ENCODE measurements around the gene GPR83. TPM values are rescaled to one million over a fixed set of nuclear protein-coding genes. Genes with fewer than 3 reads are reported as not detected.
A peak's percentile ranks its signal among the peaks of the same experiment; 100 is the strongest.

Gene GPR83
- 0.08 TPM in 1 of 2 replicates, not detected in the other for total RNA-seq
- 0.39 TPM in 1 of 2 replicates, not detected in the other for polyA plus RNA-seq

GRCh38 chr11:94400839-94401772 is at the start of gene GPR83:
TSS of gene GPR83 (minus strand) at chr11:94401419. CDS start at chr11:94401247, 172 bp downstream.
- H3K4me3 ChIP-seq, result peak within 1 kb of the TSS; percentile 52
- TF ChIP-seq CTCF (IDR thresholded peaks at IDR 0.05; ENCODE audit: poor library complexity) (no peak), EZH2phosphoT487 (IDR thresholded peaks at IDR 0.05; ENCODE audit: low read depth, severe bottlenecking, unreplicated experiment) (no peak), EZH2 (IDR thresholded peaks at IDR 0.05; ENCODE audit: borderline replicate concordance) (peak; percentile 38)
- H3K4me2 ChIP-seq, result peak within 1 kb of the TSS; percentile 97
- no peaks in the 10 kb centered on the region for H3K9me2 ChIP-seq (replicated peaks; ENCODE audit: insufficient read depth)
- peak within 1 kb of the TSS; percentile 52 for H2AFZ ChIP-seq
- H3K9me3 ChIP-seq (ENCODE audit: low read depth), result no peaks in the 10 kb centered on the region
- peak; percentile 29 for DNase-seq (ENCODE audit: low spot score)
- no peaks in the 10 kb centered on the region for H3K79me2 ChIP-seq
- no peaks in the 10 kb centered on the region for H4K20me1 ChIP-seq (ENCODE audit: insufficient read depth, poor library complexity, severe bottlenecking)
- no peaks in the 10 kb centered on the region for H3K36me3 ChIP-seq (replicated peaks; ENCODE audit: insufficient read depth, low read depth)
- no peak within 1 kb of the TSS for H3K27ac ChIP-seq
- H3K27me3 ChIP-seq, result peaks cover 43% of the 10 kb centered on the region
- WGBS (ENCODE audit: low lambda C conversion rate, missing lambda C conversion rate), result 7% methylated on average over 55 of the region's 73 CpGs
- peaks cover 4% of the 10 kb centered on the region for H3K4me1 ChIP-seq (ENCODE audit: insufficient read depth)

DNA sequence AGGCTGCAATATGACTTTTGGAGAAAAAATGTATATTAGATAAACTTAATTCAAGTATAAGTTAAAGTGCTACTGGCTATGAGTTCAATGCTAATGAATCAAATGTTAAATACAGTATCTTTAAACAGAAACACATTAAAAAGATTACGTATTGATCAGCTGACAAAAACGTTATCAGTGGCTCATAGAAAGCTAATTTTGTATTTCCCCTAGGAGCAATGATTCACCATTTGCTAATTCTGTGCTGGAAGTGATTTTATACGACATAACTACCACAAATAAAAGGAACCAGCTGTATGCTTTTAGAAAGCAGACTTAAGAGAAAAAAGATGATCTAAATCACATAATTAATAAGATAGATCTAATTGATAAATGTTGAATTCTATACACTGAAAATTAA is 48.8 kb upstream of the GPR83 start:
- Histone ChIP-seq H3K4me1 (ENCODE audit: insufficient read depth) (no peaks in the 10 kb centered on the region), H3K9me3 (ENCODE audit: low read depth) (no peaks in the 10 kb centered on the region), H3K9me2 (replicated peaks; ENCODE audit: insufficient read depth) (no peaks in the 10 kb centered on the region), H3K36me3 (replicated peaks; ENCODE audit: insufficient read depth, low read depth) (no peaks in the 10 kb centered on the region), H3K4me2 (no peak overlapping the region), H3K27ac (no peak overlapping the region), H2AFZ (no peak overlapping the region), H3K27me3 (no peaks in the 10 kb centered on the region), H3K79me2 (no peaks in the 10 kb centered on the region), H3K4me3 (no peak overlapping the region), H4K20me1 (ENCODE audit: insufficient read depth, poor library complexity, severe bottlenecking) (no peaks in the 10 kb centered on the region)
- no peak for DNase-seq (ENCODE audit: low spot score)
- 79% methylated on average over 3 of the region's 3 CpGs for WGBS (ENCODE audit: low lambda C conversion rate, missing lambda C conversion rate)
- no peak for TF ChIP-seq EZH2 (IDR thresholded peaks at IDR 0.05; ENCODE audit: borderline replicate concordance)
- TF ChIP-seq CTCF (IDR thresholded peaks at IDR 0.05; ENCODE audit: poor library complexity), result no peak
- TF ChIP-seq EZH2phosphoT487 (IDR thresholded peaks at IDR 0.05; ENCODE audit: low read depth, severe bottlenecking, unreplicated experiment), result no peak

DNA sequence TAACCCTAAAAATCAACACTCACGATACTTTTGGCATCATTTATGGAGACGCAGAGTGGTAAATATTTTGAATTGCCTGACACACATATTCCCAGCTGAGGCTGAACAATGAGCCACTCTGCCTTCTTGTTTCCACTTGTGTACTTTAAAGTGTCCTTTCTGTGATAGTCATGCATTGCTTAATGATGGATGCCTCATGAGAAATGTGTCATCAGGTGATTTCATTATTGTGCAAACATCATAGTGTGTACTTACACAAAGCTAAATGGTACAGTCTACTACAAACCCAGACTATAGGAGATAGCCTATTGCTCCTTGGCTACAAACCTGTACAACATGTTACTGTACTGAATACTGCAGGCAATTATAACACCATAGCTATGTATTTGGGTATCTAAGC is 48.2 kb upstream of the GPR83 start:
- no peak for TF ChIP-seq CTCF (IDR thresholded peaks at IDR 0.05; ENCODE audit: poor library complexity)
- TF ChIP-seq EZH2 (IDR thresholded peaks at IDR 0.05; ENCODE audit: borderline replicate concordance), result no peak
- TF ChIP-seq EZH2phosphoT487 (IDR thresholded peaks at IDR 0.05; ENCODE audit: low read depth, severe bottlenecking, unreplicated experiment), result no peak
- Histone ChIP-seq H3K4me2 (no peak overlapping the region), H3K27ac (peak overlapping the region; percentile 46), H3K4me1 (ENCODE audit: insufficient read depth) (no peaks in the 10 kb centered on the region), H4K20me1 (ENCODE audit: insufficient read depth, poor library complexity, severe bottlenecking) (no peaks in the 10 kb centered on the region), H3K36me3 (replicated peaks; ENCODE audit: insufficient read depth, low read depth) (no peaks in the 10 kb centered on the region), H3K27me3 (no peaks in the 10 kb centered on the region), H3K4me3 (no peak overlapping the region), H2AFZ (no peak overlapping the region), H3K79me2 (no peaks in the 10 kb centered on the region), H3K9me2 (replicated peaks; ENCODE audit: insufficient read depth) (no peaks in the 10 kb centered on the region), H3K9me3 (ENCODE audit: low read depth) (no peaks in the 10 kb centered on the region)
- peak; percentile 36 for DNase-seq (ENCODE audit: low spot score)
- WGBS (ENCODE audit: low lambda C conversion rate, missing lambda C conversion rate), result 91% methylated on average over 2 of the region's 2 CpGs

All from hepatocyte (in vitro differentiated cells).